H1 (cell line): ENCODE results near the gene S1PR2. TPM values are rescaled to one million over a fixed set of nuclear protein-coding genes. Genes with fewer than 3 reads are reported as not detected.

ENCODE experiments used
- ASH2L ChIP-seq: fragments of 200-600, 300-600 bp; sonication (generic); IDR thresholded peaks from one replicate; pipeline ENCODE4 v1.7.1; 2017; ENCODE audit warnings: low read length
- CBX8 ChIP-seq: fragments of 300-800, 300-1000 bp; sonication (generic); IDR thresholded peaks from 2 replicates; pipeline ENCODE4 v1.7.1; 2016; ENCODE audit warnings: low read depth, low read length, borderline replicate concordance
- CEBPB ChIP-seq: IDR thresholded peaks from 2 replicates; pipeline ENCODE4 v1.6.1; 2012; ENCODE audit warnings: low read depth, low read length
- CTBP2 ChIP-seq: IDR thresholded peaks from 2 replicates; pipeline ENCODE4 v1.7.0; 2011; ENCODE audit warnings: borderline replicate concordance, mild to moderate bottlenecking, moderate library complexity, mixed read lengths, low read length; ENCODE audit not compliant: insufficient read depth, insufficient read length
- E2F6 ChIP-seq: IDR thresholded peaks from 2 replicates; pipeline ENCODE4 v1.6.1; 2012; ENCODE audit warnings: inconsistent platforms
- HDAC6 ChIP-seq: IDR thresholded peaks from one replicate; pipeline ENCODE4 v1.7.1; 2012; ENCODE audit warnings: low read depth, mild to moderate bottlenecking, inconsistent platforms, low read length, moderate library complexity
- RFX5 ChIP-seq: IDR thresholded peaks from 2 replicates; pipeline ENCODE4 v1.6.1; 2011; ENCODE audit warnings: low read depth, low read length, improper control_type of control experiment, borderline replicate concordance
- SP1 ChIP-seq: IDR thresholded peaks from 2 replicates; pipeline ENCODE4 v1.6.1; 2011; ENCODE audit warnings: low read depth, low read length
- SP2 ChIP-seq: IDR thresholded peaks from 2 replicates; pipeline ENCODE4 v1.6.1; 2012; ENCODE audit warnings: mild to moderate bottlenecking, low read length, inconsistent platforms
- TEAD4 ChIP-seq: IDR thresholded peaks from 2 replicates; pipeline ENCODE4 v1.6.1; 2012; ENCODE audit warnings: low read depth, low read length, inconsistent platforms, mixed read lengths
- polyA plus RNA-seq, 7 experiments: library from polyadenylated mRNA; depleted of rRNA in 3 of 7; stranded (reverse) in 5 of 7; unstranded in 2 of 7; fragments of >200 nt in 5 of 7; fragments of 200-250 nt in 2 of 7; gene quantifications; 1 replicate in 5 of 7; 2 replicates in 1 of 7; 4 replicates in 1 of 7; pipeline versions ENCODE4 v1.2.1 to v1.2.3, GENCODE V29; 2011 to 2013; ENCODE audit warnings: missing spikeins in 2 of 7, mixed read lengths in 2 of 7
- total RNA-seq: library from RNA; stranded (reverse); fragmentation: NEBNext Ultra II Directional; extraction: Animal tissue kit (Norgen Biotek cat#: 25700); gene quantifications from 2 replicates; pipeline ENCODE4 v1.2.1, GENCODE V29; 2021

Gene S1PR2
- total and polyA plus RNA-seq, 2 of the 8 experiments (the other 6 are each of a cell fraction or from before 2014, with no cell fraction given), result 17.5 to 19.4 TPM

- TF ChIP-seq CBX8 (no peak), E2F6 (no peak), HDAC6 (no peak), TEAD4 (no peak), SP1 (no peak), SP2 (no peak), CTBP2 (no peak), RFX5 (no peak), CEBPB (no peak), ASH2L (no peak)
These were observed 27.4 kb downstream of the S1PR2 start (continued) for GRCh38 chr19:10203686-10204085.
